ENCODE data around the gene CLDN12.

CLDN12 gene

GRCh38 chr7:90412458-90413184 is 9.4 kb downstream of the CLDN12 start (continued):
- TF ChIP-seq KLF17 (tag by site-specific recombination; IDR thresholded peaks at IDR 0.05) (no peak), ZSCAN30 (tag by site-specific recombination; IDR thresholded peaks at IDR 0.05) (no peak)

- no peaks in the 10 kb centered on the region for H3K9me3 ChIP-seq (ENCODE audit: control insufficient read depth, insufficient read depth, low read depth, low read length)
- TF ChIP-seq HOXA7 (CRISPR knock-in tag; IDR thresholded peaks at IDR 0.05; ENCODE audit: borderline replicate concordance) (no peak), ZBTB20 (tag by site-specific recombination; IDR thresholded peaks at IDR 0.05) (no peak), ZNF362 (tag by site-specific recombination; IDR thresholded peaks at IDR 0.05) (no peak), ZNF292 (tag by site-specific recombination; IDR thresholded peaks at IDR 0.05; ENCODE audit: borderline replicate concordance, low read depth) (no peak), HOXD13 (CRISPR knock-in tag; IDR thresholded peaks at IDR 0.05; ENCODE audit: borderline replicate concordance) (no peak), ZSCAN23 (tag by site-specific recombination; IDR thresholded peaks at IDR 0.05) (no peak), ZNF555 (tag by site-specific recombination; conservative IDR thresholded peaks at IDR 0.05) (no peak), WT1 (tag by site-specific recombination; IDR thresholded peaks at IDR 0.05) (no peak), SP7 (tag by site-specific recombination; IDR thresholded peaks at IDR 0.05) (no peak), ZNF223 (tag by site-specific recombination; IDR thresholded peaks at IDR 0.05) (no peak), BCL11B (tag by site-specific recombination; IDR thresholded peaks at IDR 0.05; ENCODE audit: low read depth) (no peak), ZNF24 (tag by site-specific recombination; IDR thresholded peaks at IDR 0.05) (no peak), ZBTB1 (tag by site-specific recombination; IDR thresholded peaks at IDR 0.05) (no peak), ZNF416 (tag by site-specific recombination; IDR thresholded peaks at IDR 0.05) (no peak)
- H3K27ac ChIP-seq (ENCODE audit: extremely low read depth, low read depth, low read length), result no peak overlapping the region
- H3K36me3 ChIP-seq (ENCODE audit: control insufficient read depth in 2 of 2, insufficient read depth in 1 of 2, low read length in 2 of 2), result peaks cover 4 to 30% of the 10 kb centered on the region in 2 experiments; a peak in 2 of 3 replicates
- POLR2A ChIA-PET, result no interaction called here
- H3K4me3 ChIP-seq (ENCODE audit: low read depth, low read length), result no peak overlapping the region
- H3K4me1 ChIP-seq (ENCODE audit: control insufficient read depth, insufficient read depth, low read length), result no peaks in the 10 kb centered on the region
- CTCF ChIA-PET, result interaction anchor here (1.0 to 1.1 kb wide), 3 partner anchors 15 to 97 kb away, joined by 3 to 6 read pairs (median 4); no protein-coding TSS in a partner anchor
Observed at GRCh38 chr7:90413185-90413528, 9.9 kb downstream of the CLDN12 start.

GRCh38 chr7:90421651-90422050 is 18.4 kb downstream of the CLDN12 start:
- H3K27ac ChIP-seq (ENCODE audit: extremely low read depth, low read depth, low read length), result no peak overlapping the region
- no peaks in the 10 kb centered on the region for H3K9me3 ChIP-seq (ENCODE audit: control insufficient read depth, insufficient read depth, low read depth, low read length)
- TF ChIP-seq ZNF266 (tag by site-specific recombination; IDR thresholded peaks at IDR 0.05; ENCODE audit: low read depth) (no peak), ZNF544 (tag by site-specific recombination; IDR thresholded peaks at IDR 0.05) (no peak), ZNF416 (tag by site-specific recombination; IDR thresholded peaks at IDR 0.05) (no peak)
- no peaks in the 10 kb centered on the region for H3K4me1 ChIP-seq (ENCODE audit: control insufficient read depth, insufficient read depth, low read length)
- CTCF ChIA-PET, result interaction anchor here (0.6 to 1.2 kb wide), 4 partner anchors 12 to 271 kb away, joined by 3 to 5 read pairs (median 3); no protein-coding TSS in a partner anchor
- no peaks in the 10 kb centered on the region for H3K36me3 ChIP-seq (ENCODE audit: control insufficient read depth in 2 of 2, insufficient read depth in 1 of 2, low read length in 2 of 2)
- H3K4me3 ChIP-seq (ENCODE audit: low read depth, low read length), result no peak overlapping the region
- POLR2A ChIA-PET, result no interaction called here

GRCh38 chr7:90424720-90425119 is 21.5 kb downstream of the CLDN12 start:
- Histone ChIP-seq H3K36me3 (ENCODE audit: control insufficient read depth in 2 of 2, insufficient read depth in 1 of 2, low read length in 2 of 2) (no peaks in the 10 kb centered on the region), H3K4me1 (ENCODE audit: control insufficient read depth, insufficient read depth, low read length) (no peaks in the 10 kb centered on the region), H3K9me3 (ENCODE audit: control insufficient read depth, insufficient read depth, low read depth, low read length) (no peaks in the 10 kb centered on the region), H3K4me3 (ENCODE audit: low read depth, low read length) (no peak overlapping the region), H3K27ac (ENCODE audit: extremely low read depth, low read depth, low read length) (no peak overlapping the region)
- POLR2A ChIA-PET, result no interaction called here
- CTCF ChIA-PET, result no interaction called here
- TF ChIP-seq ZSCAN18 (tag by site-specific recombination; IDR thresholded peaks at IDR 0.05) (no peak), ZNF670 (tag by site-specific recombination; IDR thresholded peaks at IDR 0.05; ENCODE audit: low read depth) (no peak), GLIS2 (tag by site-specific recombination; IDR thresholded peaks at IDR 0.05) (no peak), ZFP3 (tag by site-specific recombination; IDR thresholded peaks at IDR 0.05; ENCODE audit: low read depth) (no peak), ZBTB21 (tag by site-specific recombination; IDR thresholded peaks at IDR 0.05) (no peak), ZNF76 (tag by site-specific recombination; IDR thresholded peaks at IDR 0.05; ENCODE audit: borderline replicate concordance, low read depth) (no peak), ZNF146 (tag by site-specific recombination; IDR thresholded peaks at IDR 0.05) (no peak)

Measured in HEK293 (cell line).